GM19099 (cell line): ENCODE measurements around the gene ZNF112.

Source experiments
- POLR2A ChIP-seq: IDR thresholded peaks from 3 replicates; pipeline ENCODE4 v1.6.1; 2011; ENCODE audit warnings: low read depth; ENCODE audit not compliant: insufficient read length; ENCODE audit errors: extremely low read depth

ZNF112 gene

DNA sequence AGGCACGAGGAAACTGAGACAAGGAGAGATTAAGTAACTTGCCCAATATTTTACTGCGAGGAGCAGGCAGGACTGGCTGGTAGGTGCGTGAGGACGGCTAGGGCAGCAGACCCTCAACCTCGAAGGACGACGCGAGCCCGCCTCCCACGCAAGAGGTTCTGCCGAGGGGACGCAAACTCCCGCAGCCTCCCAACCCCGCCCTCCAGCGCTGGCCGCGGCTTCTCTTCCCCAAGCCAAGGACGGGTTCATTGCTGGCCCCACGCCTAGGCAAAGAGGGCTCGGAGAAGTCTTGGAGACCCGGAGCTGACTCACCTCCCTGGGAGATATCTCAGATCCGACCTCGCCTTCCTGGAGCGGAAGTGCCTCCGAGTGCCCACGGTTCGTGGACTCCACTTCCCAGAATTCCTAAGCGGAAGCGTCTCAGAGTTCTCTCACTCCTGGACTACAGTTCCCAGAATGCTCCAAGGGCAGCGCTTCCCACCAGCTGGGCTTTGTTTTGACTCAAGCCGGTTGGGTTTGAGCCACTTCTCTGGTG is 51.8 kb downstream of the ZNF112 start, which contains the start of gene ZNF235:
Gene ZNF235, minus strand, starts transcription at position 367 of the 535 bp plus-strand sequence. CDS start 1,621 bp downstream, outside the sequence.
- peak; percentile 77 for TF ChIP-seq POLR2A

GRCh38 chr19:44303976-44304568 is 52.4 kb downstream of the ZNF112 start:
- TF ChIP-seq POLR2A: no peak

DNA sequence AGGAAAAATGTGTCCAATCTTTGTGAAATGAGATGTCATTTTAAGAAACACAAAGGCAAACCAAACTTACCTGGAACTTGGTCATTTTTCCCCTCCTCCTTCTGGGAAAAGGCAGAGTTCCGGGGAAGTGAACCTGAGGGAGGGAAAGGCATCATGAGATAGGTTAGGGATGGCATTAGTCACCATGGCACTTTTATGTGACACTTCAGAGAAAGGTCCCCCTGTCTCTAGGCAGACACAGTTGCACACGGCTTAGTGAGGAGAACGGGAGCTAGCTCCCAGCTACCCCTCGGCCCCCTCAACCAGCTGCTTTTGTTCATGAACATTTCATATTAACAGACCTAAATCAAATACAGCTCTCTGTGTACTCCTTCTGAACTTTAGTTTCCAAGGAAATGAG is 53.2 kb downstream of the ZNF112 start:
- TF ChIP-seq POLR2A: no peak

DNA sequence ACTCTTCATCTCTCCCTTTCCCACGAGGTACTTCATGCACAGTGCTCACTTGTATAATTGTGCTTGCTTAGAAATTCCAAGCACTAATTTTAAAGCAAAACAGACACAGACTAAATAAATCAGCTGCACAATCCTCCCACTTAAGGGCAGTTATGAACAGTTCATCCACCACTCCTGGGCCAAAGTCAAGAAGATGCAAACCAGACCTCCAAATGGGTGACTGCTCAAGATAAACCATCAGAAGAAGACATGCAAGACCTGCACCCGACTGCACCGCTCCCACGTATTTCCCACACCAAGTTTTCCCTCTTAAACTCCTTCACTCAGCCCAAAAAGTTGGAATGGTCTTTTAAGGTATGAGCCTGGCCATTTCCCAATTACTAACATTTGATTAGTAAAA is 71.5 kb downstream of the ZNF112 start:
- TF ChIP-seq POLR2A: no peak

DNA sequence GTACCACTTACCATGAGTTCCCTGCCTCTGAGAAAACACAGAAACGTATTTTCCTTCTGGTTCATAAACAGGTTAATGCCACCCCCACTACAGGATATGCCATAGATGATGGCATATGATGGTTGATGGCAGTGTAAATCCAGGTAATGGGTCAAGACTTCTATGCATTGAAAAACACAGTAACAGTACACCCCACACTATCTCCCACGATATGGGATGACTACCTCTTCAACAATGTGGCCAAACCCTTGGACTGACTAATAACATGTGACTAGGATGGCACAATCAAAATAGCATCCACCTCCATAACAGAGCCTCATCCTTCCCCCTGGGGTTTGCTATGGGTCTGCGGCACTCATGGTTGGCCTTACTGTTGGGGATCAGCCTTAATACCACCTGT is 73.6 kb downstream of the ZNF112 start:
- TF ChIP-seq POLR2A: no peak

DNA sequence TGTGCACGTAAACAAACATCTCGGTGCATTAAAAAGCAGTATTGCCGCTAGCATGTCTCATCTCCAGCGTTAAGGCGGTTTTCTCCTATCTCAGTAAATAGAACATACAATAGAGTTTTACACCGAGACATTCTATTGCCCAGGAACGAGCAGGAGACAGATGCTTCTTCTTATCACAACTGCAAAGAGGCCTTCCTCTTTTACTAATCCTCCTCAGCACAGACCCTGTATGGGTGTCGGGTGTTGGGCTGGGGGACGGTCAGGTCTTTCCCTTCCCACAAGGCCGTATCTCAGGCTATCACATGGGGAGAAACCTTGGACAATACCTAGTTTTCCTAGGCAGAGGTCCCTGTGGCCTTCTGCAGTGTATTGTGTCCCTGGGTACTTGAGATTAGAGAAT is 75.6 kb downstream of the ZNF112 start:
- TF ChIP-seq POLR2A: no peak

DNA sequence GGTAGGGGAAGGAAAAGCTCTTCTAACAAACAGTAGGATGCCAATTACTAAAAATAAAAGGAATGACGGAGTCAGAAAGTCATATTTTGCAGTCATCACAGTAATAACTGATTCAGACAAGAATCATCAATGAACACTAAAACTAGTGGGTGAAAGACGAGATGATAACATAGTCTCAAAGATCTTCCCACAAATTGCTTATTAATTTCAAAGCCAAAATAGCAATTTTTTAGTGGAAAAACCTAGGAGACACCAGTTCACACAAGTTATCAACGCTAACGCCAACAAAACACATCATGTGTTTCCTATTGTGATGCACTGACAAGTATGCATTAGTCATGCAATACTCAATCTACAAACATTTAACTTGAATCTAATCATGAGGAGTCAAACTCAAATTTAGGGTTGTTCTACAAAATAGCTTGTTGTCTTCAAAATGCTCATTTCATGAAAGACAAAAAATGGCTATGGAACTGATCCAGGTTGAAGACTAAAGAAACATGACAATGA is 78.2 kb downstream of the ZNF112 start:
- TF ChIP-seq POLR2A: no peak

- TF ChIP-seq POLR2A: no peak
Observed at GRCh38 chr19:44277331-44277730, 79.1 kb downstream of the ZNF112 start.
